Trophoblast cell (in vitro differentiated cells and primary cell): ENCODE data around the gene SLC12A9.

Experiments used
- DNase-seq, 2 donors: peaks; one replicate each; pipeline ENCODE4 v3.0.0-alpha.2; 2016
- H2AFZ ChIP-seq: 2 replicates; pipeline ENCODE4 v1.6.1; 2013; ENCODE audit warnings: low read length, moderate library complexity, mild to moderate bottlenecking; ENCODE audit not compliant: insufficient read depth, poor library complexity
- H2AK5ac ChIP-seq: 2 replicates; pipeline ENCODE4 v1.6.1; 2013; ENCODE audit warnings: mild to moderate bottlenecking, low read length
- H2BK120ac ChIP-seq: 2 replicates; pipeline ENCODE4 v1.6.1; 2013; ENCODE audit warnings: low read length, mild to moderate bottlenecking, moderate library complexity; ENCODE audit not compliant: insufficient read depth, poor library complexity
- H2BK12ac ChIP-seq: 2 replicates; pipeline ENCODE4 v1.6.1; 2013; ENCODE audit warnings: mild to moderate bottlenecking, low read length, moderate library complexity
- H2BK5ac ChIP-seq: 2 replicates; pipeline ENCODE4 v1.6.1; 2013; ENCODE audit warnings: low read length, low read depth, moderate library complexity, mild to moderate bottlenecking; ENCODE audit not compliant: poor library complexity
- H3K14ac ChIP-seq: 2 replicates; pipeline ENCODE4 v1.6.1; 2013; ENCODE audit warnings: mild to moderate bottlenecking, low read length
- H3K18ac ChIP-seq: 2 replicates; pipeline ENCODE4 v1.6.1; 2013; ENCODE audit warnings: mild to moderate bottlenecking, low read length
- H3K23ac ChIP-seq: 2 replicates; pipeline ENCODE4 v1.6.1; 2013; ENCODE audit warnings: low read length
- H3K27ac ChIP-seq: 2 replicates; pipeline ENCODE4 v1.5.1; 2013; ENCODE audit warnings: low read depth, mild to moderate bottlenecking, inconsistent platforms, low read length, moderate library complexity
- H3K27me3 ChIP-seq: 2 replicates; pipeline ENCODE4 v1.6.1; 2013; ENCODE audit warnings: inconsistent platforms, mild to moderate bottlenecking, low read length, moderate library complexity; ENCODE audit not compliant: insufficient read depth
- H3K36me3 ChIP-seq, 2 experiments: 1 replicate in 1 of 2; 2 replicates in 1 of 2; pipeline ENCODE4 v1.6.1; 2013; ENCODE audit warnings: low read length in 2 of 2, mild to moderate bottlenecking in 2 of 2, moderate library complexity in 1 of 2; ENCODE audit not compliant: insufficient read depth in 2 of 2, control insufficient read depth in 1 of 2
- H3K4ac ChIP-seq: 2 replicates; pipeline ENCODE4 v1.6.1; 2013; ENCODE audit warnings: low read depth, mild to moderate bottlenecking, low read length, moderate library complexity
- H3K4me1 ChIP-seq, 2 experiments: 1 replicate in 1 of 2; 2 replicates in 1 of 2; pipeline ENCODE4 v1.6.1; 2013; ENCODE audit warnings: low read length in 2 of 2, mild to moderate bottlenecking in 2 of 2, moderate library complexity in 1 of 2; ENCODE audit not compliant: insufficient read depth in 2 of 2, control insufficient read depth in 1 of 2
- H3K4me2 ChIP-seq: 2 replicates; pipeline ENCODE4 v1.6.1; 2013; ENCODE audit warnings: inconsistent platforms, mild to moderate bottlenecking, low read length, moderate library complexity
- H3K4me3 ChIP-seq: 2 replicates; pipeline ENCODE4 v1.5.1; 2013; ENCODE audit warnings: mild to moderate bottlenecking, low read depth, low read length, inconsistent platforms
- H3K79me1 ChIP-seq: one replicate; pipeline ENCODE4 v1.6.1; 2013; ENCODE audit warnings: low read length
- H3K79me2 ChIP-seq: 2 replicates; pipeline ENCODE4 v1.6.1; 2013; ENCODE audit warnings: low read length, mild to moderate bottlenecking; ENCODE audit not compliant: control insufficient read depth, insufficient read depth, poor library complexity
- H3K9ac ChIP-seq: 2 replicates; pipeline ENCODE4 v1.6.1; 2013; ENCODE audit warnings: mild to moderate bottlenecking, low read length
- H3K9me3 ChIP-seq: 2 replicates; pipeline ENCODE4 v1.6.1; 2013; ENCODE audit warnings: low read depth, mild to moderate bottlenecking, control low read depth, inconsistent platforms, low read length; ENCODE audit not compliant: insufficient read depth
- H4K12ac ChIP-seq: 2 replicates; pipeline ENCODE4 v1.6.1; 2013; ENCODE audit warnings: low read depth, mild to moderate bottlenecking, low read length, moderate library complexity
- H4K8ac ChIP-seq: 2 replicates; pipeline ENCODE4 v1.6.1; 2013; ENCODE audit warnings: low read depth, mild to moderate bottlenecking, low read length, moderate library complexity
- H4K91ac ChIP-seq: one replicate; pipeline ENCODE4 v1.6.1; 2013; ENCODE audit warnings: low read depth, mild to moderate bottlenecking, low read length, moderate library complexity
- WGBS: extraction: QIAGEN DNeasy Blood & Tissue Kit; methylation state at CpG from one replicate; pipeline ENCODE4 v1.1.7; 2013; ENCODE audit warnings: missing lambda C conversion rate; ENCODE audit not compliant: insufficient read length, insufficient coverage; ENCODE audit errors: extremely low coverage; 5-methylcytosine and 5-hydroxymethylcytosine counted together

Gene SLC12A9

DNA sequence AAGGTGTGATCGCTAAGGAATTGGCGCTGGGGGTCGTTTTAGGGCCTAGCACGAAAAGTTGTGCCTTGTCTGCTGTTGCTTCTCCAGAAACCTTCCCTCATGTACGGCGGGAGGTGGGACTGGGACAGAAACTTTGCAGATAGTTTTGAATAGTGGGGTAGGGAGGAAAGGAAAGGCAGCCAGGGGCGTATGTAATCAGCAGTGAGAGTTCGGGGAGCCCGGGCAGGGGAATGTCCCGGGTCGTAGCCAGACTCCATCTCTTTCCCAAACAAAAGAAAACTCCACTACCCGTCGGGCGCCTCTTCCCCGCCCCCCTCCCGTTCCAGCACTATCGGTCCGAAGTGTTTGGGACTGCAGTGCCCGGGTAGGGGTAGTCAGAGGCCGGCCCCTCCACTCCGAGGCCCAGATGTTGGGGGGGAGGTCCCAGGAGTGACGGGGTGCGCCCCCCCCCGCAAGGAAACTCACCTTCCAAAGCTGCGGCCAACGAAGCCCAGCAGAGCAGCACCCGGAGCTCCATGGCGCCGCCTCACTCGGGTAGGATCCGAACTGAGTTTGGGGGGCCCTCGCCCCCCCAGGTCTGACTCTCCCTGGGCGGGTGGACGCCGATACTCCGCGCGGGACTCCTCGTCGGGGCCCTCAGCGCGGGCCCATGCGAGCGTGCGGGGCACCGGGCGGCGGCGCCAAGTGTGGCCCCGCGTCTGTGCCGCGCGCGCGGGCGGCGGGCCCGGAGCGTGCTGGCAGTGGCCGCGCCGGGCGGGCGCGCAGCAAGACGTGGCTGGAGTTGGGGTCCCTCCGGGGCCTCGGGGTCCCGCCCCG lies 25.8 kb upstream of the SLC12A9 start:
- H3K79me2 ChIP-seq, result peaks cover 29% of the 10 kb centered on the region
- H2BK5ac ChIP-seq, result peak overlapping the region; percentile 78
- H3K4ac ChIP-seq, result peak overlapping the region; percentile 98
- peak overlapping the region; percentile 74 for H2AFZ ChIP-seq
- peak overlapping the region; percentile 92 for H3K14ac ChIP-seq
- H3K18ac ChIP-seq, result peak overlapping the region; percentile 90
- H2BK120ac ChIP-seq, result peak overlapping the region; percentile 71
- peak overlapping the region; percentile 84 for H4K8ac ChIP-seq
- H3K23ac ChIP-seq, result no peak overlapping the region
- peak overlapping the region; percentile 91 for H3K4me3 ChIP-seq
- H3K36me3 ChIP-seq, result peaks cover 29 to 33% of the 10 kb centered on the region in 2 experiments
- no peaks in the 10 kb centered on the region for H3K27me3 ChIP-seq
- peaks cover 30% of the 10 kb centered on the region for H3K79me1 ChIP-seq
- peak overlapping the region; percentile 94 for H4K91ac ChIP-seq
- H4K12ac ChIP-seq, result peak overlapping the region; percentile 78
- no CpG with 5 or more reads among the region's 71 CpGs for WGBS
- H3K4me2 ChIP-seq, result peak overlapping the region; percentile 63
- peak overlapping the region; percentile 86 for H3K9ac ChIP-seq
- peak overlapping the region; percentile 85 for H2AK5ac ChIP-seq
- no peaks in the 10 kb centered on the region for H3K9me3 ChIP-seq
- no peak for DNase-seq
- peak overlapping the region; percentile 55 for H3K27ac ChIP-seq
- peak overlapping the region; percentile 18 for H2BK12ac ChIP-seq
- peaks cover 13 to 19% of the 10 kb centered on the region in 2 experiments for H3K4me1 ChIP-seq

DNA sequence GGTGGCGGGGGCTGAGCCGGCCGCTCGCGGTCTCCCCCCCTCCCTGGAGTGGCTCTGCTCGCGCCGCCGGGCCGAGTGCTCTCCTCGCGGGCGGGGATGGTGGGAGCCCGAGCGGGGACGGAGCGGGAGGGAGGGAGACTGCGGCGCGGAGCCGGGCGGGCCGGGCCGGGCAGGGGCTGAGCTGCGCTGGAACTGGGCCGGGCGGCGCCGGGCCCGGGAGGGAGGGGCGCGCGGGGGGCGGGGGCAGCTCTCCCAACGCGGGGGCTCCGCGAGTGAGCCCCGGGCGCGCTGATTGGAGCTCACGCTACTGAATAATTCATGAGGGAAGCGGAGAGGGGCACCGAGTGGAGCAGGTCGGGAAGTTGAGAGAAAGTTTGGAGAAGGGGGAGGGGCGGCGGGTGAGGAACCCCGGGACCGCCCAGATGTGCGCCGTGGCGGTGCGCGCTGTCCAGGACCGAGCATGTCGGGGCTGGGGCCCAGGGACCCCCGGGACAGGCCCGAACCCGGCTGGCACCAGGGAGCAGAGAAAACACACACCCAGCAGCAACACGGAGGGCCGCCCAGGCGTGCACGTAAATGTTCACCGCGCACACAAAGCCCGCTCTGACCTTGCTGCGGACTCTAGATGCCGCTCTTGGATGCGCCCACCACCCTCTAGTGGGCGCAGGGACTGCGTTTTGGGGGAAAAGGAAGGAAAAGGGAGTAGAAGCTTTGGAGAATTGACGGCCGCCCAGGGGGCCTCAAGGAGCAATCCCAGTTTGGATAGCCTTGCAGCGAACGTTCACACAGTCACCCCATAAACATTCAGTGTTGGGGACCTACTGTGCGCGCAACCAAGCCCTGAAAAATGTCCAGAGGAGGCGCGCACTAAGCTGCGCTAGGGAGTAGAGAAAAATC lies 24.9 kb upstream of the SLC12A9 start, which contains the start of gene EPHB4:
TSS of gene EPHB4 (minus strand) at position 194 of the 897 bp plus-strand sequence. CDS start 493 bp downstream, outside the sequence.
- no peak within 1 kb of the TSS for H3K23ac ChIP-seq
- peak within 1 kb of the TSS; percentile 93 for H3K4me2 ChIP-seq
- H2BK120ac ChIP-seq, result peak within 1 kb of the TSS; percentile 71
- H3K9ac ChIP-seq, result peak within 1 kb of the TSS; percentile 86
- peaks cover 21 to 24% of the 10 kb centered on the region in 2 experiments for H3K36me3 ChIP-seq
- H3K9me3 ChIP-seq, result no peaks in the 10 kb centered on the region
- H3K79me1 ChIP-seq, result peaks cover 30% of the 10 kb centered on the region
- peaks cover 13 to 19% of the 10 kb centered on the region in 2 experiments for H3K4me1 ChIP-seq
- H3K27ac ChIP-seq, result peak within 1 kb of the TSS; percentile 83
- peak within 1 kb of the TSS; percentile 91 for H3K4me3 ChIP-seq
- H3K18ac ChIP-seq, result peak within 1 kb of the TSS; percentile 97
- H3K4ac ChIP-seq, result peak within 1 kb of the TSS; percentile 98
- H4K91ac ChIP-seq, result peak within 1 kb of the TSS; percentile 94
- peak within 1 kb of the TSS; percentile 85 for H2AK5ac ChIP-seq
- H2AFZ ChIP-seq, result peak within 1 kb of the TSS; percentile 74
- H4K8ac ChIP-seq, result peak within 1 kb of the TSS; percentile 94
- peak within 1 kb of the TSS; percentile 78 for H4K12ac ChIP-seq
- no CpG with 5 or more reads among the region's 80 CpGs for WGBS
- H3K14ac ChIP-seq, result peak within 1 kb of the TSS; percentile 97
- H3K79me2 ChIP-seq, result peaks cover 29% of the 10 kb centered on the region
- H3K27me3 ChIP-seq, result no peaks in the 10 kb centered on the region
- DNase-seq, result peak in 1 of 2 donors; percentile 39
- peak within 1 kb of the TSS; percentile 78 for H2BK5ac ChIP-seq
- H2BK12ac ChIP-seq, result peak within 1 kb of the TSS; percentile 75

GRCh38 chr7:100829150-100829716 lies 23.3 kb upstream of the SLC12A9 start:
- no peak for DNase-seq
- no CpG with 5 or more reads among the region's 20 CpGs for WGBS

GRCh38 chr7:100830396-100830795 lies 22.1 kb upstream of the SLC12A9 start:
- no CpG with 5 or more reads among the region's 4 CpGs for WGBS
- Histone ChIP-seq H2AK5ac (no peak overlapping the region), H3K79me1 (peaks cover 27% of the 10 kb centered on the region), H4K91ac (no peak overlapping the region), H2BK12ac (no peak overlapping the region), H2BK120ac (no peak overlapping the region), H3K14ac (no peak overlapping the region), H2BK5ac (no peak overlapping the region), H3K79me2 (peaks cover 23% of the 10 kb centered on the region), H3K4me3 (no peak overlapping the region), H3K9me3 (no peaks in the 10 kb centered on the region), H2AFZ (no peak overlapping the region), H3K4ac (no peak overlapping the region), H3K18ac (no peak overlapping the region), H4K8ac (no peak overlapping the region), H3K9ac (no peak overlapping the region), H3K27me3 (no peaks in the 10 kb centered on the region), H3K23ac (no peak overlapping the region), H3K36me3 (no peaks in the 10 kb centered on the region), H3K4me1 (peaks cover 6 to 12% of the 10 kb centered on the region in 2 experiments), H3K27ac (no peak overlapping the region), H4K12ac (no peak overlapping the region), H3K4me2 (no peak overlapping the region)
- DNase-seq, result no peak

More at GRCh38 chr7:100829150-100829716, 23.3 kb upstream of the SLC12A9 start:
- H3K9me3 ChIP-seq, result no peaks in the 10 kb centered on the region
- H3K79me2 ChIP-seq, result peaks cover 29% of the 10 kb centered on the region
- peak overlapping the region; percentile 43 for H2BK12ac ChIP-seq
- peak overlapping the region; percentile 68 for H4K91ac ChIP-seq
- no peak overlapping the region for H3K9ac ChIP-seq
- H2AK5ac ChIP-seq, result peak overlapping the region; percentile 53
- no peak overlapping the region for H3K4me3 ChIP-seq
- peak overlapping the region; percentile 46 for H3K14ac ChIP-seq
- H3K4me2 ChIP-seq, result no peak overlapping the region
- peaks cover 30% of the 10 kb centered on the region for H3K79me1 ChIP-seq
- peak overlapping the region; percentile 53 for H4K8ac ChIP-seq
- no peak overlapping the region for H3K23ac ChIP-seq
- H2AFZ ChIP-seq, result no peak overlapping the region
- H3K27ac ChIP-seq, result no peak overlapping the region
- peak overlapping the region; percentile 37 for H2BK120ac ChIP-seq
- peaks cover 5 to 8% of the 10 kb centered on the region in 2 experiments for H3K36me3 ChIP-seq
- H3K18ac ChIP-seq, result peak overlapping the region; percentile 38
- no peak overlapping the region for H3K4ac ChIP-seq
- H4K12ac ChIP-seq, result peak overlapping the region; percentile 63
- H2BK5ac ChIP-seq, result no peak overlapping the region
- no peaks in the 10 kb centered on the region for H3K27me3 ChIP-seq
- H3K4me1 ChIP-seq, result peaks cover 13 to 19% of the 10 kb centered on the region in 2 experiments
